GM19438 (cell line): ENCODE measurements around the gene C6orf15.

Source experiments
- ATAC-seq: cut with Tn5 transposase; IDR thresholded peaks from one replicate; pipeline ENCODE4 v1.9.1; 2021; ENCODE audit warnings: low read depth; ENCODE audit not compliant: unreplicated experiment

C6orf15 gene

GRCh38 chr6:31131595-31131994 is 19.2 kb upstream of the C6orf15 start:
- no peak for ATAC-seq

DNA sequence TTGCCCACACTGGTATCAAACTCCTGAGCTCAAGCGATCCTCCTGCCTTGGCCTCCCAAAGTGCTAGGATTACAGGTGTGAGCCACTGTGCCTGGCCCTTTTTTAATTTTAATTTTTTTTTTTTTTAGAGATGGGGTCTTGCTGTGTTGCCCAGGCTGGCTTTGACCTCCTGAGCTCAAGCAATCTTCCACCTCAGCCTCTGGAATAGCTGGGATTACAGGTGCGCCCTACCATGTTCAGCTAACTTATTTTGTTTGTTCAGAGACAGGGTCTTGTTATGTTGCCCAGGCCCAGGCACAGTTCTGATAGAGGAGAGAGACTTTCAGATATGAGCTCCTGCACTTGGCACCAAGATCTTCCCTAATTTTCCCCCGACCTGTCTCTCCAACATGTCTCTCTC is 18.4 kb upstream of the C6orf15 start:
- no peak for ATAC-seq

- ATAC-seq: no peak
Measured at GRCh38 chr6:31129130-31129529, 16.8 kb upstream of the C6orf15 start.

- ATAC-seq: no peak
Measured at GRCh38 chr6:31128093-31128676, 15.8 kb upstream of the C6orf15 start.

DNA sequence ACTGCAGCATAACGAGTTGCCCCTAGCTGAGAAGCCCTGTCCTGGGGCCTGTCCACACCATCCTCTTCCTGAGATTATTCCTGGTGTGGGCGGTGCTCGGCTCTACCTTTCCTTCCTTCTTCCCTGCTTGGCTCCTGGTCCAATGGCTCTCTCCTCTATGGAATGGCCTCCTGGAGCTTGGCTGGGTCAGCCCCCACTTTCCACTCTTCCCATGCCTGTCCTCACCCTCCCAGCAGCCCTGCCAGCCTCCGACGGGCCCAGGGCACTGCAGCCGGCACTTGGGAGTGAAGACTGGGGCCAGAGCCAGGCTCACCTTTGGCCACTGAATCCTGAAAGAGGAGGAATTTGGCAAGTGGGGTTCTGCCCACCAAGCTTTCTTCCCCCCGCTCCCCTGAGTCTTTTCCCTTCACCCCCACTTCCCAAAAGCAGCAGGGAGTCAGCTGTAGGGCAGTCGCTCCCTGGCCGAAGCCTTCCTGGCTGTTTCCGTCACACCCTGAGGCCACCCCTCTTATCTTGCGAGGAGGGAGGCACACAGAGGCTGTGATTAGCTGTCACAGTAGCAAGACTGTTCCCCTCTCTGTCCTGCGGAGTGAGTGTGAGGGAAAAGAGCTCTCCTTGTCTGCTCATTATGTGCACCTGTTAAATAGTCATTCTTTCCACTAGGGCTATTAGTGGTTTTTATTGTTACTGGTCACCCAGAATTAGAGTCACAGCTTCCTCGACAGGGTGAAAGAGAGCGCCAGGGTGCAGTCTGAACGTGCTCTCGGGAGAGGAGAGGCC is 14.2 kb upstream of the C6orf15 start:
- no peak for ATAC-seq

DNA sequence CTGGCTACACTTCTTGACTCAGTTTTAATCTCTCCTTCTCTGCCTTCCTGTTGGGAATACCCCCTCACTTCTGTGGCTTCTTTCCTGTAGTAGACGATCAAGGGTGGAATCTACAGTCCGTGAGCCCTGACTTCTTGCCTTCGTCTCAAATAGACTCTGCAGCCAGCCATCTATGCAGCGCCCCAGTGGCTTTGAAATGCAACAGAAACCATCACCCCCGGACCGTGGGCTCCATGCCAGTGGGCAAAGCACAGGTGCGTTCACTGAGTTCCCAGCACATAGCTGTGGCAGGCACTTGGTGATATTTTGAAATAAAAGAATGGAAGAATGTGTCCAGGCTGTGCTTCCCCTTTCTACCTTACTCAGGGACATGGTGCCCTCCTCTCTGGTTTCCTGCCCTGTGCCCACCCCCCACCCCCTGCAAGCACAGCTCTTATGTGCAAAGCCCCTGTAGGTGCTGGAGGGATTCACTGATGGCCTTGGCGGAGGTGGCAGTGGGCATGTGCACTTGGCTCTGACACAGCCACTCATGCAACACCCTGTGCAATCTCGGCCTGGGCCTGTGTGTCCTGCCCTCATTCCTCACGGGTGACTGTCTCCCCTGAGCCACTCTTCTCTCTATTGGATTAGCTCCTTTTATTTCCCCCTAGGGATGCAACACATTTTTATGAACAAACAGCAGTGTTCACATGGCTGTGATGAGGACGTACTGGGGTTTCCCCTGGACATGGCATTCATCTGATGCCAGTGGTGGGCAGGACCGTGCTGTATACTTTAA is 13.4 kb upstream of the C6orf15 start:
- no peak for ATAC-seq

- no peak for ATAC-seq
Measured at GRCh38 chr6:31125162-31125561, 12.8 kb upstream of the C6orf15 start.

DNA sequence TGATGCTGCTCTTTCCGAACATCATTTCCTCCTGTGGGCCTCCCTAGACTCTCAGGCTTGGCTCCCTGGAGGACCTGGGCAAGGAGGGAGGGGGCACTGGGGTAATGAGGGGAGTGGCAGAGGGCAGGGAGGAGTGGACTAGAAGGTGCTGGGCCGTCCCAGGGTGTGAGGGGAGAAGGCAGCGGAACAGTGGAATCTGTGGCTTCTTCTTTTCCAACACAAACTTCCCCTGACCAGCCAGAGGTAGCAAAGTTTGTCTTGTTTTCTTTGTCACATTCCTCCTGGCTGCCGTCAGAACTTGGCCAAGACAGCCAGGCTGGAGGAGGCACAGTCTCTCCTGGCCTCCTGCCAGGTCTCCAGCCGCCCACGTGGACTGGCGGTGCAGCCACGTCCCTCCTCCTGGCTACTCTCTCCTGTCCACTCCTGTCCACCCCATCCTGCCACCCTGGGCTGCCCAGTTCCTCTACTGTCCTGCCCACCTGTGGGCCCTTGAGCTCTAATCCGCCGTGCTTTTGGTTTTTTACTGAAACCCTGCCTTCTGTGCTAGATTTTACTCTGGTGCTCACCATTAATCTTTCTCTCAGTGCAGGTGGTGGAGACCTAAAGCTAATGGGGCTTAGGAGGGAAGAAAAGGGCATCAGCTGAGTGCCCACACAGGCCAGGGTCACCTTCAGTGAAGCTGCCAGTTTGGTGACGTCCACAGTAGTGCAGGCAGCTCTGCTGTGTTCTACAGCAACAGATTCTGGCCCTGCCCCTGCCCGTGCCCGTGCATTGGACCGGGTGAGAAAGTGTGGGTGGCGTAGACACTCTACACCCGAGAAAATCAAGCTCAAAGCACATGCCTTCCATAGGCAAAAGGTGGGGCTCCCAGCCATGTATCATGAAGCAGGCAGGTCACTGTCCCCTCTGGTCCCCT is 10.7 kb upstream of the C6orf15 start:
- ATAC-seq: no peak

- ATAC-seq: no peak
Measured at GRCh38 chr6:31121131-31121790, 8.9 kb upstream of the C6orf15 start.

- no peak for ATAC-seq
Measured at GRCh38 chr6:31120151-31120915, 8.0 kb upstream of the C6orf15 start, which contains the start of gene CDSN. CDSN (minus strand) TSS chr6:31120446; CDS start chr6:31120419, 27 bp downstream.

GRCh38 chr6:31118178-31118577 is 5.8 kb upstream of the C6orf15 start:
- ATAC-seq: no peak

- ATAC-seq: no peak
Measured at GRCh38 chr6:31116661-31117385, 4.4 kb upstream of the C6orf15 start.

- ATAC-seq: no peak
Measured at GRCh38 chr6:31115941-31116560, 3.7 kb upstream of the C6orf15 start.

DNA sequence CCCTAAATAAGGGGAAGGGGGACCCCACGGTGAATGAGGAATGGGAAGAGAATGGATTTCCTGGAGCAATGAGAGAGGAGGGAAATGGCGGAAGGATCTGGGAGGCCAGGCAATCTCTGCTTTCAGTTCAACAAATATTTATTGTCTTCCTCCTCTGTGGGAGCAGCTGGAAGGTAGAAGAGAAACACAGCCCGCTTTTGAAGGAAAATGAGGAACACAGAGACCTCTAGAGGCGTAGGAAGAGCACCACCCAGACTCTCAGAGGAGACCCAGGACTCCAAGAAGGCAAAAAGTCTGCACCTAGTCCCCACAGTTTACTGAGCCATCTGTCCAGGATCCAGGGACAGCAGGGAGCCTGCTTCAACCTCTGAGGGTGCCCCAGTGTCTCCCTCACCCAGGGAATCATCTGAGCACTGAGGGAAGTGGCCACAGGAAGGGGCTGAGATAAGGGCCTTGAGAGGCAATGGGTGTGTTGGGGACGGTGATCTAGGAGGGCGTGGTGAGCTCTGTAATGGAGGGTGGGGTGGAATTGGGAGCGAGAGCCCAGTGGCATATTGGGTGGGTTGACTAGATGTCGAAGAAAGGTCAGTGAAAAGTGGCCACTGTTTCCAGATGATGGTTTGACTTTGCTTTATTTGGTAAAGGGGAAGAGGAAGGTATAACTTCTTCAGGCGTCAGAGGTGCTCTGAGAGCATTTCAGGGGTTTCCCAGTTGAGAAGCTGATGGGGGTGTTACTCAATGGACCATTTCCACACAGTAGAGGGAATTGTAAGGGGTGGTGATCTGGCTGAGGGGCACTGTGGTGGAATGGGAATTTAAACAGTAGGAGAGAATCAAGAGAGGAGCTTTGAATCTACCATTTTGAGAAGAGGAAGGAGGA is 2.8 kb upstream of the C6orf15 start:
- ATAC-seq: no peak

DNA sequence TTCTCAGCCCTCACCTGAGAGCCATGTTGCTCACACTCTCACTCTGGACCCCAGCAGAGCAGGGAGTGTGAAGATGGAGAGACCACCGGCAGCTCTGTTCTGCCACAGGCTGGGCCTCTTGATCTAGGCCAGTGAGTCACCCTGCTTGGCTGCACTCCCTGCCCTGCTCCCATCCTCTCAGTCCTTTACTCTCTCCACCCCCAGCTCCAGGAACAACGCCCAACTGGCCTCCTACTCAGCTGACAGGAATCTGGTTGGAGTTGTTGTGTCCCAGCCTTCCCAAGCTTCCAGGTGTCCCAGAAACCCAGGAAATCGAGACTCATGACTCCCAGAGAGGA is 2.1 kb upstream of the C6orf15 start, which contains the start of gene PSORS1C1:
Gene PSORS1C1, plus strand, starts transcription at position 260 of the 338 bp plus-strand sequence. CDS start 14,833 bp downstream, outside the sequence.
- no peak for ATAC-seq

- ATAC-seq: no peak
Measured at GRCh38 chr6:31113861-31114540, 1.6 kb upstream of the C6orf15 start.

DNA sequence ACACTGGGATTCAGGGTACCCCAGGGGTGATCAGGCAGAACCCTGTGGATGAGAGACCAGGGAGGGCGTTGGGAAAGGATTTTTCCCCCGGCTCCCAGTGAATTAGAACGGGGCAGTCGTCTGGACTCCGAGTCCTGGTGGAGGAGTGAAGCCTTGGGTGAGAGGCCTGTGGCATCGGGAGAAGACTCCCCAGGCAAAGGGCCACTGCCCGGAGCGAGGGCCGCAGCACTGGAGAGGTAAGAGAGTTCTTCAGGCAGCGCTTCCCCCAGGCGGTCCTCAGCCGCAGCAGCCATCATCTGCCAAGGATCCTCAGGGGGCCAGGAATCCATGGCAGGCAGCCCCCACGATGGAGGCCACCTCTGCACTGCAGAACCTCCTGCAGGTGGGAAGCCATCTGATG is 663 bp downstream of the C6orf15 start:
- ATAC-seq: no peak
